Transverse colon (tissue), 4 donors: ENCODE measurements around the gene ORM1.

Experiments used
- CTCF ChIP-seq, 5 experiments: fragments of 200-600 bp in 3 of 5; fragments of 450-650 bp in 2 of 5; sonication (generic) in 3 of 5; IDR thresholded peaks; 1 replicate in 2 of 5; 2 replicates in 3 of 5; pipeline ENCODE4 v1.5.1; 2016 to 2017; ENCODE audit warnings: antibody characterized with exemption in 5 of 5, inconsistent platforms in 3 of 5, mild to moderate bottlenecking in 2 of 5, moderate library complexity in 1 of 5
- POLR2A ChIP-seq: fragments of 450-650 bp; IDR thresholded peaks from one replicate; pipeline ENCODE4 v1.6.1; 2016; ENCODE audit warnings: antibody characterized with exemption, mild to moderate bottlenecking, moderate library complexity
- POLR2AphosphoS5 ChIP-seq, 3 donors: sonication (generic); formaldehyde crosslinking; IDR thresholded peaks; one replicate each; pipeline ENCODE4 v1.6.1; 2016; ENCODE audit warnings: antibody characterized with exemption in 3 of 3

- TF ChIP-seq CTCF (IDR thresholded peaks at IDR 0.05) (no peak), POLR2A (no peak), POLR2AphosphoS5 (IDR thresholded peaks at IDR 0.05) (no peak)
Observed at GRCh38 chr9:114279693-114280092, 43.2 kb upstream of the ORM1 start.
